ENCODE results near the gene ASB14. TPM values are rescaled to one million over a fixed set of nuclear protein-coding genes. Genes with fewer than 3 reads are reported as not detected.
A peak's percentile ranks its signal among the peaks of the same experiment; 100 is the strongest.
"Not testable (repeated sequence)": the region's sequence is repeated elsewhere in the genome, so short reads cannot be mapped to it uniquely, and the experiment has no call there.

Gene ASB14
- total RNA-seq: under 1 TPM in 1 of 5 donors, not detected in 4; 0.29 TPM
- polyA plus RNA-seq: not detected
- long read RNA-seq, donor 1: 0 reads
- long read RNA-seq, donor 2: 0 reads
- long read RNA-seq, donor 3: 0 reads
- long read RNA-seq, donor 4: 0 reads
- long read RNA-seq, donor 5: 0 reads
- long read RNA-seq, donor 6: 0 reads
- long read RNA-seq, donor 7: 0 reads
- long read RNA-seq, donor 8: 0 reads
- long read RNA-seq, donor 9: 0 reads
- long read RNA-seq, donor 10: 0 reads

GRCh38 chr3:57292159-57292896, at the start of gene ASB14:
ASB14 (minus strand) TSS chr3:57292685; CDS start chr3:57292033, 652 bp downstream.
- Histone ChIP-seq H3K27me3 (peaks cover 0 to 4% (median 0%) of the 10 kb centered on the region in 3 donors), H3K36me3 (no peaks in the 10 kb centered on the region), H3K27ac (no peak within 1 kb of the TSS), H3K4me3 (no peak within 1 kb of the TSS), H3K9me3 (no peaks in the 10 kb centered on the region), H3K4me1 (no peaks in the 10 kb centered on the region)
- no peak for DNase-seq
- intact Hi-C loops (cut with DNase I; ENCODE audit: low total_unique reads): no loop called here
- 81 to 97% (median 85%) methylated on average over 1 of the region's 1 CpG for WGBS, 5 donors
- TF ChIP-seq POLR2AphosphoS5 (IDR thresholded peaks at IDR 0.05): no peak
- no peak for TF ChIP-seq POLR2A (IDR thresholded peaks at IDR 0.05)
- no peak for TF ChIP-seq CTCF (IDR thresholded peaks at IDR 0.05)
- no peak for TF ChIP-seq EP300 (IDR thresholded peaks at IDR 0.05)

GRCh38 chr3:57339071-57339642, 46.7 kb upstream of the ASB14 start:
- H3K27ac ChIP-seq; H3K4me1 ChIP-seq; H3K9me3 ChIP-seq; H3K36me3 ChIP-seq; H3K27me3 ChIP-seq; intact Hi-C loops (cut with DNase I; ENCODE audit: low total_unique reads); DNase-seq; H3K4me3 ChIP-seq: not testable (repeated sequence)
- 27 to 43% (median 39%) methylated on average over 4 to 7 of the region's 7 CpGs for WGBS, 5 donors

- intact Hi-C loops (cut with DNase I; ENCODE audit: low total_unique reads); H3K9me3 ChIP-seq; H3K27ac ChIP-seq; DNase-seq; H3K4me1 ChIP-seq; H3K4me3 ChIP-seq; H3K27me3 ChIP-seq; H3K36me3 ChIP-seq: not testable (repeated sequence)
- WGBS, 5 donors: 94 to 97% (median 95%) methylated on average over 28 to 40 of the region's 40 CpGs
Observed at GRCh38 chr3:57338272-57339070, 46.0 kb upstream of the ASB14 start.

- H3K27me3 ChIP-seq: peaks cover 0 to 3% (median 0%) of the 10 kb centered on the region in 3 donors
- intact Hi-C loops (cut with DNase I; ENCODE audit: low total_unique reads): no loop called here
- no peak for TF ChIP-seq EP300 (IDR thresholded peaks at IDR 0.05)
- no peak for TF ChIP-seq POLR2AphosphoS5 (IDR thresholded peaks at IDR 0.05)
- no peak for TF ChIP-seq POLR2A (IDR thresholded peaks at IDR 0.05)
- TF ChIP-seq CTCF (IDR thresholded peaks at IDR 0.05): no peak
- H3K9me3 ChIP-seq: no peaks in the 10 kb centered on the region
- no peaks in the 10 kb centered on the region for H3K4me1 ChIP-seq
- WGBS, 5 donors: 79 to 87% (median 82%) methylated on average over 5 of the region's 5 CpGs
- H3K4me3 ChIP-seq: no peak overlapping the region
- no peaks in the 10 kb centered on the region for H3K36me3 ChIP-seq
- no peak for DNase-seq
- no peak overlapping the region for H3K27ac ChIP-seq
Observed at GRCh38 chr3:57335283-57335938, 42.9 kb upstream of the ASB14 start.

GRCh38 chr3:57331078-57331610, 38.7 kb upstream of the ASB14 start:
- no peaks in the 10 kb centered on the region for H3K27me3 ChIP-seq
- DNase-seq: peak in 1 of 2 donors; percentile 9
- 58 to 75% (median 69%) methylated on average over 3 of the region's 3 CpGs for WGBS, 5 donors

GRCh38 chr3:57326498-57326897, 34.0 kb upstream of the ASB14 start:
- H3K27ac ChIP-seq; H3K4me3 ChIP-seq; H3K4me1 ChIP-seq; H3K27me3 ChIP-seq; H3K36me3 ChIP-seq; H3K9me3 ChIP-seq; intact Hi-C loops (cut with DNase I; ENCODE audit: low total_unique reads); DNase-seq: not testable (repeated sequence)
- WGBS, 5 donors: 84 to 100% (median 94%) methylated on average over 1 of the region's 1 CpG

More at GRCh38 chr3:57331078-57331610, 38.7 kb upstream of the ASB14 start:
- Histone ChIP-seq H3K36me3 (no peaks in the 10 kb centered on the region), H3K4me3 (no peak overlapping the region), H3K4me1 (no peaks in the 10 kb centered on the region), H3K27ac (no peak overlapping the region), H3K9me3 (no peaks in the 10 kb centered on the region)
- intact Hi-C loops (cut with DNase I; ENCODE audit: low total_unique reads): no loop called here
- TF ChIP-seq POLR2AphosphoS5 (IDR thresholded peaks at IDR 0.05) (no peak), EP300 (IDR thresholded peaks at IDR 0.05) (no peak), POLR2A (IDR thresholded peaks at IDR 0.05) (no peak), CTCF (IDR thresholded peaks at IDR 0.05) (no peak)

Data from stomach (tissue), 19 donors.